HG03064 (cell line): ENCODE results near the gene PRSS35.
"Not testable (repeated sequence)": the region's sequence is repeated elsewhere in the genome, so short reads cannot be mapped to it uniquely, and the experiment has no call there.

ENCODE experiments used
- ATAC-seq: cut with Tn5 transposase; IDR thresholded peaks from one replicate; pipeline ENCODE4 v1.9.1; 2021; ENCODE audit warnings: low read depth; ENCODE audit not compliant: unreplicated experiment

The PRSS35 gene

GRCh38 chr6:83511901-83512681 lies at the start of gene PRSS35:
Gene PRSS35, plus strand, starts transcription at chr6:83512534. Its CDS starts 10,908 bp downstream, at chr6:83523442.
- ATAC-seq: no peak

- no peak for ATAC-seq
Observed at GRCh38 chr6:83463886-83464285, 48.4 kb upstream of the PRSS35 start.

- ATAC-seq: no peak
Observed at GRCh38 chr6:83464381-83465140, 47.8 kb upstream of the PRSS35 start.

- ATAC-seq: no peak
Observed at GRCh38 chr6:83466328-83466727, 46.0 kb upstream of the PRSS35 start.

- no peak for ATAC-seq
Observed at GRCh38 chr6:83467620-83468036, 44.7 kb upstream of the PRSS35 start.

- ATAC-seq: no peak
Observed at GRCh38 chr6:83470001-83470400, 42.3 kb upstream of the PRSS35 start.

GRCh38 chr6:83470587-83470986 lies 41.7 kb upstream of the PRSS35 start:
- ATAC-seq: no peak

- ATAC-seq: no peak
Observed at GRCh38 chr6:83472767-83473166, 39.6 kb upstream of the PRSS35 start.

- no peak for ATAC-seq
Observed at GRCh38 chr6:83474309-83474708, 38.0 kb upstream of the PRSS35 start.

- ATAC-seq: no peak
Observed at GRCh38 chr6:83476971-83477370, 35.4 kb upstream of the PRSS35 start.

- no peak for ATAC-seq
Observed at GRCh38 chr6:83479389-83479788, 32.9 kb upstream of the PRSS35 start.

- ATAC-seq: no peak
Observed at GRCh38 chr6:83480470-83480869, 31.9 kb upstream of the PRSS35 start.

- ATAC-seq: not testable (repeated sequence)
Observed at GRCh38 chr6:83481938-83482337, 30.4 kb upstream of the PRSS35 start.

- no peak for ATAC-seq
Observed at GRCh38 chr6:83488448-83488847, 23.9 kb upstream of the PRSS35 start.

- no peak for ATAC-seq
Observed at GRCh38 chr6:83488861-83489260, 23.5 kb upstream of the PRSS35 start.

GRCh38 chr6:83490217-83490807 lies 22.0 kb upstream of the PRSS35 start:
- ATAC-seq: no peak

GRCh38 chr6:83505356-83505755 lies 7.0 kb upstream of the PRSS35 start:
- no peak for ATAC-seq

GRCh38 chr6:83509441-83509840 lies 2.9 kb upstream of the PRSS35 start:
- no peak for ATAC-seq

- no peak for ATAC-seq
Observed at GRCh38 chr6:83510791-83511190, 1.5 kb upstream of the PRSS35 start.

- no peak for ATAC-seq
Observed at GRCh38 chr6:83511266-83511665, 1.1 kb upstream of the PRSS35 start.

GRCh38 chr6:83514466-83514865 lies 2.1 kb downstream of the PRSS35 start:
- no peak for ATAC-seq
